H1 (cell line): Measurements from ENCODE around the gene SAPCD1. TPM values are rescaled to one million over a fixed set of nuclear protein-coding genes. Genes with fewer than 3 reads are reported as not detected.

Experiments used
- CTCF ChIA-PET: fragments of 300-600 bp; sonication (Branson Sonifier 250); formaldehyde crosslinking; loops from one replicate; lab custom pipeline; 2021; ENCODE audit not compliant: partially characterized antibody; lab: Charles Lee
- POLR2A ChIA-PET: fragments of 300-600 bp; sonication (Branson Sonifier 250); formaldehyde crosslinking; loops from one replicate; lab custom pipeline; 2021; ENCODE audit warnings: inconsistent platforms; ENCODE audit not compliant: partially characterized antibody; lab: Charles Lee
- DNase-seq, 2 experiments: peaks; one replicate each; pipeline versions ENCODE4 v3.0.0 to v3.0.0-alpha.2; 2010 to 2022; ENCODE audit warnings: low spot score in 2 of 2, low read depth in 1 of 2, mixed read lengths in 1 of 2
- FAIRE-seq: peaks from 2 replicates; lab custom pipeline; 2011; peaks lifted over from hg19 to GRCh38; lab: Jason Lieb, UNC
- H2AFZ ChIP-seq: 2 replicates; pipeline ENCODE4 v1.8.1; 2012; ENCODE audit warnings: low read length, inconsistent platforms
- H2AK5ac ChIP-seq: 2 replicates; pipeline ENCODE4 v1.6.1; 2013; ENCODE audit warnings: low read depth, low read length
- H2BK120ac ChIP-seq: replicated peaks from 2 replicates; pipeline ENCODE3; 2013; ENCODE audit warnings: low read depth, low read length, inconsistent platforms
- H2BK12ac ChIP-seq: 2 replicates; pipeline ENCODE4 v1.6.1; 2013; ENCODE audit warnings: low read depth, low read length
- H2BK15ac ChIP-seq: 2 replicates; pipeline ENCODE4 v1.6.1; 2013; ENCODE audit warnings: low read length
- H2BK20ac ChIP-seq: 2 replicates; pipeline ENCODE4 v1.6.1; 2013; ENCODE audit warnings: low read length
- H2BK5ac ChIP-seq: 2 replicates; pipeline ENCODE4 v1.6.1; 2013; ENCODE audit warnings: low read depth, low read length
- H3K14ac ChIP-seq: 2 replicates; pipeline ENCODE4 v1.6.1; 2013; ENCODE audit warnings: inconsistent platforms; ENCODE audit not compliant: insufficient read length
- H3K18ac ChIP-seq: 2 replicates; pipeline ENCODE4 v1.6.1; 2013; ENCODE audit warnings: low read length; ENCODE audit errors: extremely low read depth
- H3K23ac ChIP-seq: 2 replicates; pipeline ENCODE4 v1.6.1; 2013; ENCODE audit warnings: inconsistent platforms; ENCODE audit not compliant: insufficient read length
- H3K23me2 ChIP-seq: 2 replicates; pipeline ENCODE4 v1.6.1; 2013; ENCODE audit warnings: low read depth, low read length
- H3K27ac ChIP-seq: 2 replicates; pipeline ENCODE4 v1.6.1; 2011; ENCODE audit warnings: low read depth, low read length, inconsistent platforms
- H3K27me3 ChIP-seq, 4 experiments: replicated peaks in 1 of 4; 1 replicate in 1 of 4; 2 replicates in 3 of 4; pipeline versions ENCODE4 v1.6.1 to v1.8.1; 2011 to 2013; ENCODE audit warnings: low read length in 3 of 4, mild to moderate bottlenecking in 3 of 4, inconsistent platforms in 2 of 4, mixed read lengths in 2 of 4, moderate library complexity in 1 of 4; ENCODE audit not compliant: control insufficient read depth in 3 of 4, insufficient read depth in 3 of 4; ENCODE audit errors: extremely low read depth in 1 of 4
- H3K36me3 ChIP-seq, 4 experiments: 2 replicates each; pipeline versions ENCODE4 v1.6.1 to v1.8.1; 2011 to 2013; ENCODE audit warnings: mild to moderate bottlenecking in 4 of 4, low read length in 3 of 4, moderate library complexity in 2 of 4, control low read depth in 1 of 4, inconsistent platforms in 1 of 4; ENCODE audit not compliant: insufficient read depth in 4 of 4, control insufficient read depth in 2 of 4
- H3K4ac ChIP-seq: replicated peaks from 2 replicates; pipeline ENCODE3; 2013; ENCODE audit warnings: low read length, low read depth, mixed read lengths, inconsistent platforms; ENCODE audit not compliant: insufficient read length
- H3K4me1 ChIP-seq, 4 experiments: replicated peaks in 1 of 4; 1 replicate in 1 of 4; 2 replicates in 3 of 4; pipeline versions ENCODE4 v1.6.1 to v1.8.1; 2011 to 2013; ENCODE audit warnings: low read length in 3 of 4, inconsistent platforms in 2 of 4, mixed read lengths in 1 of 4; ENCODE audit not compliant: insufficient read depth in 4 of 4, control insufficient read depth in 3 of 4
- H3K4me2 ChIP-seq, 2 experiments: 2 replicates each; pipeline versions ENCODE4 v1.6.1 to v1.8.1; 2011 to 2013; ENCODE audit warnings: low read depth in 2 of 2, low read length in 2 of 2, control low read depth in 1 of 2, inconsistent platforms in 1 of 2, mild to moderate bottlenecking in 1 of 2; ENCODE audit not compliant: insufficient read depth in 1 of 2
- H3K4me3 ChIP-seq, 4 experiments: fragments of 200-600, 300-600 bp in 1 of 4; sonication (generic), shearing (Covaris generic), sonication (Bioruptor Twin) in 1 of 4; 2 replicates each; pipeline versions ENCODE4 v1.5.1 to v1.8.1; 2011 to 2016; ENCODE audit warnings: low read length in 4 of 4, low read depth in 3 of 4, control low read depth in 2 of 4, inconsistent platforms in 2 of 4, mild to moderate bottlenecking in 2 of 4, mixed read lengths in 1 of 4, moderate library complexity in 1 of 4; ENCODE audit not compliant: insufficient read depth in 2 of 4; ENCODE audit errors: extremely low read depth in 1 of 4
- H3K56ac ChIP-seq: replicated peaks from 2 replicates; pipeline ENCODE3; 2013; ENCODE audit warnings: low read depth, mild to moderate bottlenecking, mixed read lengths, low read length, inconsistent platforms; ENCODE audit not compliant: insufficient read length
- H3K79me1 ChIP-seq: 2 replicates; pipeline ENCODE4 v1.6.1; 2013; ENCODE audit warnings: low read depth, low read length, control low read depth
- H3K79me2 ChIP-seq, 2 experiments: 2 replicates each; pipeline versions ENCODE4 v1.6.1 to v1.8.1; 2012 to 2013; ENCODE audit warnings: low read length in 2 of 2, mild to moderate bottlenecking in 2 of 2, inconsistent platforms in 1 of 2; ENCODE audit not compliant: insufficient read depth in 2 of 2, control insufficient read depth in 1 of 2
- H3K9ac ChIP-seq, 4 experiments: replicated peaks in 1 of 4; 1 replicate in 1 of 4; 2 replicates in 3 of 4; pipeline versions ENCODE4 v1.6.1 to v1.8.1; 2011 to 2013; ENCODE audit warnings: low read depth in 3 of 4, low read length in 3 of 4, control low read depth in 2 of 4, mild to moderate bottlenecking in 2 of 4, moderate library complexity in 2 of 4, inconsistent platforms in 1 of 4; ENCODE audit errors: extremely low read depth in 1 of 4
- H3K9me3 ChIP-seq, 2 experiments: 2 replicates each; pipeline versions ENCODE4 v1.6.1 to v1.8.1; 2012 to 2013; ENCODE audit warnings: mild to moderate bottlenecking in 2 of 2, moderate library complexity in 2 of 2, control low read depth in 1 of 2, inconsistent platforms in 1 of 2, low read depth in 1 of 2, low read length in 1 of 2, mixed read lengths in 1 of 2; ENCODE audit not compliant: insufficient read depth in 2 of 2
- H4K20me1 ChIP-seq, 2 experiments: replicated peaks in 1 of 2; 2 replicates each; pipeline versions ENCODE3 to v1.8.1; 2011 to 2013; ENCODE audit warnings: inconsistent platforms in 2 of 2, low read length in 2 of 2, mild to moderate bottlenecking in 1 of 2; ENCODE audit not compliant: insufficient read depth in 2 of 2, control insufficient read depth in 1 of 2
- H4K5ac ChIP-seq: 2 replicates; pipeline ENCODE4 v1.6.1; 2013; ENCODE audit warnings: low read length, low read depth, mixed read lengths, inconsistent platforms; ENCODE audit not compliant: insufficient read length
- H4K8ac ChIP-seq: 2 replicates; pipeline ENCODE4 v1.8.0; 2013; ENCODE audit warnings: mild to moderate bottlenecking, moderate library complexity, low read length, inconsistent platforms; ENCODE audit not compliant: insufficient read depth; ENCODE audit errors: extremely low read depth
- H4K91ac ChIP-seq: replicated peaks from 2 replicates; pipeline ENCODE3; 2013; ENCODE audit warnings: low read length, mixed read lengths, inconsistent platforms; ENCODE audit not compliant: insufficient read length
- BACH1 ChIP-seq: IDR thresholded peaks from 2 replicates; pipeline ENCODE4 v1.6.1; 2012; ENCODE audit warnings: low read length, improper control_type of control experiment
- HDAC6 ChIP-seq: IDR thresholded peaks from one replicate; pipeline ENCODE4 v1.7.1; 2012; ENCODE audit warnings: low read depth, mild to moderate bottlenecking, inconsistent platforms, low read length, moderate library complexity
- SP1 ChIP-seq: IDR thresholded peaks from 2 replicates; pipeline ENCODE4 v1.6.1; 2011; ENCODE audit warnings: low read depth, low read length
- WGBS, 2 experiments: shearing (Covaris generic) in 1 of 2; methylation state at CpG; one replicate each; pipeline versions ENCODE4 v1.1.6 to v1.1.7; 2013 to 2015; ENCODE audit warnings: low lambda C conversion rate in 2 of 2, mixed read lengths in 2 of 2, inconsistent platforms in 1 of 2, low coverage in 1 of 2, missing lambda C conversion rate in 1 of 2; ENCODE audit not compliant: insufficient replicate concordance in 2 of 2, insufficient coverage in 1 of 2, insufficient read length in 1 of 2; ENCODE audit errors: extremely low coverage in 1 of 2, missing lambda C conversion rate in 1 of 2; 5-methylcytosine and 5-hydroxymethylcytosine counted together
- polyA plus RNA-seq, 7 experiments: library from polyadenylated mRNA; depleted of rRNA in 3 of 7; stranded (reverse) in 5 of 7; unstranded in 2 of 7; fragments of >200 nt in 5 of 7; fragments of 200-250 nt in 2 of 7; gene quantifications; 1 replicate in 5 of 7; 2 replicates in 1 of 7; 4 replicates in 1 of 7; pipeline versions ENCODE4 v1.2.1 to v1.2.3, GENCODE V29; 2011 to 2013; ENCODE audit warnings: missing spikeins in 2 of 7, mixed read lengths in 2 of 7
- total RNA-seq: library from RNA; stranded (reverse); fragmentation: NEBNext Ultra II Directional; extraction: Animal tissue kit (Norgen Biotek cat#: 25700); gene quantifications from 2 replicates; pipeline ENCODE4 v1.2.1, GENCODE V29; 2021

SAPCD1 gene
- total and polyA plus RNA-seq, 2 of the 8 experiments (the other 6 are each of a cell fraction or from before 2014, with no cell fraction given): 3.1 to 5.9 TPM

GRCh38 chr6:31730631-31731086 is 31.8 kb upstream of the SAPCD1 start:
- WGBS, 2 experiments: 94% methylated on average over 11 of the region's 11 CpGs; no CpG with 5 or more reads in 1 of the 2 experiments
- Histone ChIP-seq H2AK5ac (no peak overlapping the region), H3K27ac (no peak overlapping the region), H2BK120ac (no peak overlapping the region), H3K79me2 (peaks cover 0 to 17% of the 10 kb centered on the region in 2 experiments; a peak in 2 of 4 replicates), H2BK12ac (no peak overlapping the region), H3K18ac (no peak overlapping the region), H3K36me3 (peaks cover 10 to 40% (median 33%) of the 10 kb centered on the region in 4 experiments), H3K14ac (no peak overlapping the region), H4K20me1 (peaks cover 4 to 5% of the 10 kb centered on the region in 2 experiments), H2BK20ac (no peak overlapping the region), H3K9ac (no peak overlapping the region), H3K9me3 (no peaks in the 10 kb centered on the region), H3K23me2 (peaks cover 11% of the 10 kb centered on the region), H2BK5ac (no peak overlapping the region), H3K23ac (no peak overlapping the region), H2AFZ (no peak overlapping the region), H3K4me2 (peak overlapping the region; percentile 31 to 90), H3K4ac (no peak overlapping the region), H3K27me3 (no peaks in the 10 kb centered on the region), H2BK15ac (no peak overlapping the region), H3K4me3 (peak overlapping the region; percentile 56 to 91 (median 83); a peak in 4 of 8 replicates), H3K56ac (no peak overlapping the region), H4K5ac (no peak overlapping the region), H4K91ac (no peak overlapping the region), H3K4me1 (peaks cover 10 to 19% (median 11%) of the 10 kb centered on the region in 4 experiments), H4K8ac (no peak overlapping the region), H3K79me1 (peaks cover 11% of the 10 kb centered on the region; the same call in 1 of the 2 replicates)
- DNase-seq (no peak), FAIRE-seq (no peak)
- ChIA-PET POLR2A (interaction anchor here (0.6 to 4.2 kb wide), 34 partner anchors 9 to 1241 kb away, joined by 3 to 57 read pairs (median 5); partner anchors contain the start of genes ABHD16A, ATP6V1G2, BAG6 and GPANK1), CTCF (interaction anchor here (0.9 to 8.9 kb wide), 21 partner anchors 9 to 137 kb away, joined by 3 to 89 read pairs (median 7); partner anchors contain the start of genes ABHD16A, C6orf47, LSM2 and LY6G5C)
- TF ChIP-seq HDAC6: no peak
- peak; percentile 30; the same call in 1 of the 2 replicates for TF ChIP-seq SP1
- no peak for TF ChIP-seq BACH1
